G401 (cell line): ENCODE data around the gene ATP2B2. TPM values are rescaled to one million over a fixed set of nuclear protein-coding genes. Genes with fewer than 3 reads are reported as not detected.
A peak's percentile ranks its signal among the peaks of the same experiment; 100 is the strongest.

ENCODE experiments used
- DNase-seq: peaks from one replicate; pipeline ENCODE4 v3.0.0-alpha.2; 2015; ENCODE audit warnings: low spot score
- in situ Hi-C: cut with HindIII; loops from 2 replicates; pipeline ENCODE4 v1.10.0; 2016; ENCODE audit warnings: low sequenced_read_pairs, mixed read lengths
- total RNA-seq: library from RNA; depleted of rRNA; stranded (reverse); fragments of >200 nt; shearing (Covaris generic); gene quantifications from 2 replicates; pipeline ENCODE4 v1.2.3, GENCODE V29; 2014

ATP2B2 gene
- total RNA-seq, 1 experiment from 2014 or later, result not detected

GRCh38 chr3:10398341-10398740, 107.0 kb downstream of the ATP2B2 start:
- in situ Hi-C loops, result no loop called here
- DNase-seq, result no peak

DNA sequence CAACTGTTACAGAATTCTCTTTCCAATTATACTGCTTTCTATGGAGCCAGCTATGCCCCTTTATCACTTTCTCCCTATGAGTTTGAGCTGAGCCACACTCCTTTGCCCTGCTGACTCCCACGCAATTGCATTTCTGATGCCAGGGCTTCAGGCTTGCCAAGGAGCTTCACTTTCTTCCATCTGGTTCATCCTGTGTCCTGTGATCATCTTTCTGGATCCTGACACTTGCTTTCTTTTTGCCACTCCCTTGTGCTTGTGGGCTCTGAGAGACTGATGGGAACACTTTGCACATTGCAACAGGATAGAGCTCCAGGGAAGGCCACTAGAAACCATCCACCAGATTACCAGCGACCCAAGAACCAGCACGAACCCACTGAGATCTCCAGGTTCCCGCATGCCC, 107.5 kb downstream of the ATP2B2 start:
- in situ Hi-C loops, result no loop called here
- DNase-seq, result peak; percentile 93

DNA sequence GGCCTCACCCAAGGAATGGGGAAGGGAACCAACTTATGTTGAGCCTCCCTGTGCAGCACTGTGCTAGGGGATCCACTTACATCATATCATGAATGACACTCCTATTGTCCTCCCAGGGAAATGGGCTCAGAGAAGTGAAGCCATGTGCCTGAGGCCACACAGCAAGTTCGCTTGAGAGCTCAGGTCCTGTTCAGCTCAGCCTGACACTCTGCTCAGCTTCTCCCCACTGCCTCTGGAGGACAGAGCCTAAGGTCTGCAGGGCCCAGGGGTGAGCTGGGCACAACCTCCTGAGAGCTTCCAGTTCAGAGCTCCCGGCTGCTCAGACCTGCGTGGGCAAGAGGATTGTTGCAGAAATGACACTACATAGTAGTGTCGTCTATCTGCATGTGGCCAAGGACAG, 108.5 kb downstream of the ATP2B2 start:
- DNase-seq, result no peak
- in situ Hi-C loops, result no loop called here

- in situ Hi-C loops, result no loop called here
- no peak for DNase-seq
Measured at GRCh38 chr3:10396083-10396482, 109.3 kb downstream of the ATP2B2 start.

DNA sequence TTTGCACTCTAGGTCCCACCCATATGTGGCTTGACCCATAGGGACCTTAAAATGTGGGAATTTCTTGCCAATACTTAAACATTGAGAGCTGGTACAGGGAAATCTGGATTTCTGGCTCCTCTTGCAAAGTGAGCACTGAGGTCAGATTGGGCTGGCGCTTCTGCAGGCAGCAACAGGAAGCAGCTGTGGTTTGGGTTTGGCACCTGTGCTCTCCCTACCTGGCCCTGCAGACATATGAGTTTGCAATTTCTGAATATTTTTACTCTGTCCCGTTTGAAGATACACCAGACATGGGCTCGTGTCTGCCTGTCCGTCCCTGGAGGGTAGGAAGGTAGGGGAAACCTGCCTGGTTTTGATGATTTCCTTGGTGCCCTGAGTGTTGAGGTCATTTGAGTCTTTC, 109.7 kb downstream of the ATP2B2 start:
- in situ Hi-C loops, result no loop called here
- no peak for DNase-seq

DNA sequence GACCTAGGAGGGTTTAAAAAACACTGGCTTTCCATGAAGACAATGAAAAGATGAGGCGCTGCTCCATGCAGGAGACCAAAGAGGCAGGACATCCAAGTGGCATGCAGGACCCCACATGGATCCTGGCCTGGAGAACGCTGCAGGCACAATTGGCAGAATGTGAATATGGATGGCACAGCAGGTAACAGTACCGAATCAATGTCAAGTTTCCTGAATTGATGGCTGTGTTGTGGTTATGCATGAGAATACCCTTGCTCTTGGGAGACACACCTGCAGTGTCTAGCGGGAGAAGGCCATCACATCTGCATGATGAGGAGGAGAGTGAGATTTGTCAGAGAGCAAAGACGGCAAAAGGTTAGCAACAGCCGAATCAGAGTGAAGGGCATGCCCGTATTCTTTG, 110.2 kb downstream of the ATP2B2 start:
- in situ Hi-C loops, result no loop called here

GRCh38 chr3:10394491-10395025, 110.8 kb downstream of the ATP2B2 start:
- DNase-seq, result no peak
- in situ Hi-C loops, result no loop called here

More for the DNA sequence above, 110.2 kb downstream of the ATP2B2 start:
- no peak for DNase-seq

GRCh38 chr3:10393514-10393913, 111.9 kb downstream of the ATP2B2 start:
- DNase-seq, result no peak

DNA sequence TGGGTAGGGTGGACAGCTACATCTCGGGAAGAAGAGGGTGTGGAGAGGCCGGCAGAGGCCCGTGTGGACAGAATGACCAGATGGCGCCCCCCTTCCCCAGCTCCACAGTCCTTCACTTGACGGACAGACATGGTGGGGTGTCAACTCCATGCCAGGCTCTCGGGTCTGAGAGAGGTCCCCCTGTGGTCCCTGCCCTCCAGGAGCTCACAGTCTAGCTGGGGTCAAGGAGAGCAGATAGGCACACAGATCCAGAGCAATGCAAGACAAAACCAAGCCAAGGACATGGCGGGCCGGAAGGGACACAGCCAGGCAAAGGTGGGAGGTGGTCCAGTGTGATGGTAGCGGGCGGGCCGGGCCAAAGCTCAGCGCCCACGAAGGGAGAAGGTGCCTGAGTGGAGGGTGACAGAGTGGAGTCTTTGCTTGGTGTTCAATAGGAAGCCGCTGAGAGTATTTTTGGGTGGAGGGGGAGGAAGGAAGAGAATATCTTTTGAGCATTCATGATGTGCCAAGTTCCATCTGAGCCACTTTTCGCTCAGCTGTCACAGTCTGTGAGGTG, 112.4 kb downstream of the ATP2B2 start:
- DNase-seq, result no peak
- in situ Hi-C loops, result no loop called here

More at GRCh38 chr3:10393514-10393913, 111.9 kb downstream of the ATP2B2 start:
- in situ Hi-C loops, result no loop called here

- in situ Hi-C loops, result no loop called here
- no peak for DNase-seq
Measured at GRCh38 chr3:10392244-10392643, 113.1 kb downstream of the ATP2B2 start.

- no peak for DNase-seq
- in situ Hi-C loops, result no loop called here
Measured at GRCh38 chr3:10391391-10391790, 114.0 kb downstream of the ATP2B2 start.

DNA sequence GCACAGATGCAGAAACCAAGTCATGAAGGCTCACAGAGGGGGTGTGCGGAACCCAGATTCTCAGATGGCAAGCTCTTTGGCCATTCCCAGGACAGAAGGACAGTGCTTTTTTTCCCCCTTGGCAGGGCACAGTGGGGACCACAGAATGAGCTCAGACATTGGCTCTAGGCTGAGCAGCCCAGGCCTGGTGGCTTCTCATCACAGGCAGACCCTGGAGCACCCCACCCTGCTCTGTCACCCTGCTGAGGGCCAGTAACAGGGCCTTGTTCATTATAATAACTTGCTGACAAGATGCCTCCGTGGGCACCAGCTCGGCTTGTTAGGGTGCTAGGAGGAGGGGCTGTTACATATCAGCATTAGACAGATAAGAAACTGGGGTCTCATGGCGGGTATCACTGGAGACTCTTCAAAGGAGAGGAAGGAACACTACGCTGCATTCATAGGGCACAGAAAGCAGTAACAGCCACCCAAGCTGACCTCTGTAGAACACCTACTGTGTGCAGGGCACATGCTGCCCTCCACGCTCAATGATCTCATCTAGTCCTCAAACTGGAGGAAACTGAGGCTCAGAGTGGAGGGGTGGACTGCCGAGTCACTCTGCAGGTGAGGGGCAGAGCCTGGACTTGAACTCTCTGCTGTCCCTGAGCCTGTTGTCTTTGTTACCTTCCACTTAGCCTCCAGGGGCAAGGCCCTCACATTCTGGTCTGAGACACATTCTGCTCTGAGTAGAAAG, 114.6 kb downstream of the ATP2B2 start:
- DNase-seq, result no peak
- in situ Hi-C loops, result no loop called here

- in situ Hi-C loops, result no loop called here
- no peak for DNase-seq
Measured at GRCh38 chr3:10389995-10390394, 115.4 kb downstream of the ATP2B2 start.

DNA sequence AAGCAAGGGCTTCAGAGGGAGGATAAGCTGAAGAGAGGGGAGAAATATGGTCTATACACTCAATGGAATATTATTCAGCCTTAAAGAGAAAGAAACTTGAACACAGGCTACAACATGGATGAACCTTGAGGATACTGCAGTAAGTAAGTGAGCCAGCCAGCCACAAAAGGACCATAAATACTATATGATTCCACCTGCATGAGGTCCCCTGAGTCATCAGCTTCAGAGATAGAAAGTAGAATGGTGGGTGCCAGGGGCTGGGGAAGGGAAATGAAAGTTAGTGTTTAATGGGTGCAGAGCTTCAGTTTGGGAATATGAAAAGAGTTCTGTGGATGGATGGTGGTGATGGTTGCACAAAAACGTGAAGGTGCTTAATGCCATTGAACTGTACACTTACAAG, 116.0 kb downstream of the ATP2B2 start:
- in situ Hi-C loops, result no loop called here
- DNase-seq, result no peak

DNA sequence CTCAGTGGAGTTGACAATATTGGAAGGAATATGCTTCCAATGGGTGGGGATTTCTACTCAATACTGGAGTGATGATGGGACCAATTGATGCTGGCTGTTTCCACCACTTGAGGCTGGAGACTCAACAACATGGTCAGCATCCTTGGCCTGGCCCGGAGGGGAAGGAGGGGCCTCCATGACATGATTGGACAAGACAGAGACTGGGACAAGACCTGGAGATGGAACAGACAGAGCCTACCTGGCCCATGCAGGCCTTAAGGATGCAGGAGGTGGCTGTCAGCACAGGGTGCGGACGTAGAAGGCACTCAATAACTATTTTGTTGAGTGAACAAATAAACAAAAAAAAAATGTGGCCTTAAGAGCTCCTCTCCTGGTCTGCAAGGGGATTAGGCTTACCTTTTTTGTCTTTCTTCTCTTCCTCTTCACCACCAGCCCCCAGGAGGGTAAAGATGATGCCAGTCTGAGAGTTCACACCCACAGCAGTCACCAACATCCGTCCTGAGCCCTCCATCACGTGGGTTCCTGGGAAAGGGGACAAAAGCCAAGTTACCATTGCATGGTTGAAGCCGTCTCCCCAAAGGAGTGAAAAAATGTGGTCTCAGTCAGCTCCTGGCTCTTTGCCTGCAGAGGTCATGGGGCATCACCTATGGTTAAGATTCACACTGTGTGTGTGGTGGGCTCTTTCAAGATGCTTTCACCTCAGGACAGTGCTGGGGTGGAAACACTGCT, 117.3 kb downstream of the ATP2B2 start:
- DNase-seq, result no peak
- in situ Hi-C loops, result no loop called here

GRCh38 chr3:10386121-10386520, 119.3 kb downstream of the ATP2B2 start:
- in situ Hi-C loops, result no loop called here

DNA sequence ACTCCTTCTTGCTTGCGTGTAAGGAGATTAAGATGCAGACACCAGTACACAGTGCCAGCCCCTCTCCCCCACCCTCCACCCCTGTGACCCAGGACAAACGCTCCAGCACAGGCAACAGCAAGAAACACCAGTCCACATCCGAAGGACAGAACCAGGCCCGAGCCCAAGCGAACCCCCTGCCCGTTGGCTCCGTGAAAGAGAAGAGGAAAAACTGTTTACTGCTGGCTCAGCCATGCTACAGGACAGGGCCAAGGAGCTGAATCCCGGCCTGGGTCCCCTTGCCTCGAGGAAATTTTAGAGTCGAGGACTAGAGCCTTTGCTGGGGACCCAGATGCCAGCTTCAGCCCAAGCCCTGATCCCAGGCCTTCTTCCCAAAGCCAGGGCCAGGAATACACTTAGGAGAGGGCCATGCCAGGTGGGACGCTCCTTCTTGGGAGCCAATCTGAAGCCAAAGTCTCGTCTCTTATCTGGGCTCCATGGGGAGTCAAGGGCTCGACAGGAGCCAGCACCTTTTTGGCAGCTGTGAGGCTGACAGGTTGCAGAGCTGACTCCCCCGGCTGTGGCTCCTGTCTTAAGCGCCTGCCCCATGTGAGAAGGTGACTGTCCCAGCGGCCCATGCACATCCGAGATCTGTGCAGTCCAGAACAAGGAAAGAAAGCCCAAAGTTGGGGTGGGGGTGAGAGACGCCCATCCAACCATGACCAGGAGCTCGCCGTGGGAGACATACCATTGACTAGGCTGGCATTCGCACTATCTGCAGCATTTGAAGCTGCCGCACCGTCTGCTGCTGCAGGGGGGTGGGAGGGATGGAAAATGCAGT, 120.6 kb downstream of the ATP2B2 start:
- DNase-seq, result peak; percentile 50
- in situ Hi-C loops, result no loop called here

More at GRCh38 chr3:10386121-10386520, 119.3 kb downstream of the ATP2B2 start:
- no peak for DNase-seq

DNA sequence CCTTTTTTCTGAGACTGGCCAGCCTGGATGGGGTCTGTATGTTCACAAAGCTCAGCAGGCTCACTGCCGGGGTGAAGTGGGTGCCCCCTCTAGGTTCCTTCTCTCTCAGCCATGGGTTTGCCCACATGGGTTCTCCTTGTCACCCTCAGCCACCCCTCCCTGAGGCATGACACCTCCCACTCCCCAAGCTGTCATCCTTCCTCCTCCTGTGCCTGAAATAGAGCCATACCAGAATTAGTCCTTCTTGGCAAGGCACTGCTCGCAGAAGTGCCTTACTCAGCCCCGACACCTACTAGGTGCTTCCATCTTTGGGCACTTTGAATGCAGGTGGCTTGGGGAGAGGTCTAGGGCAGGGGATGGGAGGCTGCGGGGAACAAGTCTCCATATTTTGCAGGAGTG, 121.5 kb downstream of the ATP2B2 start:
- in situ Hi-C loops, result no loop called here

More for the DNA sequence above, 121.5 kb downstream of the ATP2B2 start:
- no peak for DNase-seq
